NOMO-1 (cell line): Measurements from ENCODE around the gene TPK1.

Experiments
- DNase-seq, 2 experiments: peaks; one replicate each; lab custom pipeline; 2025; ENCODE audit not compliant: unreplicated experiment in 2 of 2; lab: John Stamatoyannopoulos, UW

Gene TPK1

GRCh38 chr7:144489504-144489903 lies 346.3 kb downstream of the TPK1 start:
- DNase-seq = no peak

GRCh38 chr7:144488977-144489376 lies 346.9 kb downstream of the TPK1 start:
- DNase-seq = no peak

- no peak for DNase-seq
Measured at GRCh38 chr7:144487901-144488300, 348.0 kb downstream of the TPK1 start.

GRCh38 chr7:144484445-144484844 lies 351.4 kb downstream of the TPK1 start:
- no peak for DNase-seq

- DNase-seq = no peak
Measured at GRCh38 chr7:144483189-144483588, 352.7 kb downstream of the TPK1 start.

- no peak for DNase-seq
Measured at GRCh38 chr7:144481833-144482232, 354.0 kb downstream of the TPK1 start.

GRCh38 chr7:144477348-144477747 lies 358.5 kb downstream of the TPK1 start:
- DNase-seq = no peak

- DNase-seq = no peak
Measured at GRCh38 chr7:144474800-144475615, 360.8 kb downstream of the TPK1 start.

- no peak for DNase-seq
Measured at GRCh38 chr7:144474363-144474762, 361.5 kb downstream of the TPK1 start.

GRCh38 chr7:144473908-144474307 lies 361.9 kb downstream of the TPK1 start:
- no peak for DNase-seq

- no peak for DNase-seq
Measured at GRCh38 chr7:144470078-144470477, 365.8 kb downstream of the TPK1 start.

- DNase-seq = no peak
Measured at GRCh38 chr7:144468990-144469732, 366.7 kb downstream of the TPK1 start.

- no peak for DNase-seq
Measured at GRCh38 chr7:144459635-144460034, 376.2 kb downstream of the TPK1 start.

- no peak for DNase-seq
Measured at GRCh38 chr7:144455040-144455404, 380.8 kb downstream of the TPK1 start.

- DNase-seq = no peak
Measured at GRCh38 chr7:144454256-144455039, 381.4 kb downstream of the TPK1 start.

- no peak for DNase-seq
Measured at GRCh38 chr7:144452064-144452463, 383.8 kb downstream of the TPK1 start.

- DNase-seq = no peak
Measured at GRCh38 chr7:144445590-144445989, 390.3 kb downstream of the TPK1 start.

- no peak for DNase-seq
Measured at GRCh38 chr7:144439717-144440205, 396.1 kb downstream of the TPK1 start.

GRCh38 chr7:144438759-144439158 lies 397.1 kb downstream of the TPK1 start:
- no peak for DNase-seq

- peak in 1 of 2 experiments; percentile 7 for DNase-seq
Measured at GRCh38 chr7:144437370-144438191, 398.3 kb downstream of the TPK1 start.
